Stimulated activated CD4-positive, alpha-beta T cell treated with anti-CD3 and anti-CD28 coated beads, TNF-alpha, amount 100 ng/mL, for 24 hours (primary cell): ENCODE results near the gene OMG.
"Not testable (repeated sequence)": the region's sequence is repeated elsewhere in the genome, so short reads cannot be mapped to it uniquely, and the experiment has no call there.

Experiments used
- DNase-seq, 3 experiments: peaks; one replicate each; pipeline ENCODE4 v3.0.0-alpha.2; 2020; ENCODE audit warnings: low read depth in 3 of 3

The OMG gene

GRCh38 chr17:31297090-31297489, at the start of gene OMG:
TSS of gene OMG (minus strand) at chr17:31297239. CDS start at chr17:31296331, 908 bp downstream.
- no peak for DNase-seq

GRCh38 chr17:31345191-31345747, 48.2 kb upstream of the OMG start:
- not testable (repeated sequence) for DNase-seq

GRCh38 chr17:31339906-31340661, 43.0 kb upstream of the OMG start:
- no peak for DNase-seq

GRCh38 chr17:31329221-31329620, 32.2 kb upstream of the OMG start:
- no peak for DNase-seq

- no peak for DNase-seq
These were observed 31.1 kb upstream of the OMG start for GRCh38 chr17:31328160-31328535.

GRCh38 chr17:31327534-31328159, 30.6 kb upstream of the OMG start:
- DNase-seq = no peak

GRCh38 chr17:31323551-31323950, 26.5 kb upstream of the OMG start:
- no peak for DNase-seq

- DNase-seq = no peak
These were observed 24.9 kb upstream of the OMG start for GRCh38 chr17:31321966-31322365.

GRCh38 chr17:31321481-31321880, 24.4 kb upstream of the OMG start, which contains the start of gene EVI2A:
TSS of gene EVI2A (minus strand) at chr17:31321622. CDS start at chr17:31319013, 2,609 bp downstream.
- peak; percentile 46 to 66 (median 51) for DNase-seq

GRCh38 chr17:31320791-31321190, 23.8 kb upstream of the OMG start:
- DNase-seq = no peak

GRCh38 chr17:31320241-31320640, 23.2 kb upstream of the OMG start:
- no peak for DNase-seq

- DNase-seq = no peak
These were observed 22.0 kb upstream of the OMG start for GRCh38 chr17:31318851-31319661.

- DNase-seq = peak in 2 of 3 experiments; percentile 33 to 46
These were observed 21.3 kb upstream of the OMG start for GRCh38 chr17:31318298-31318801.

GRCh38 chr17:31314782-31315100, 17.7 kb upstream of the OMG start:
- DNase-seq = no peak

GRCh38 chr17:31313982-31314781, 17.1 kb upstream of the OMG start, which contains the start of gene EVI2B:
TSS of gene EVI2B (minus strand) at chr17:31314054. CDS start at chr17:31305609, 8,445 bp downstream.
- no peak for DNase-seq

GRCh38 chr17:31312223-31312622, 15.2 kb upstream of the OMG start:
- DNase-seq = not testable (repeated sequence)

- DNase-seq = no peak
These were observed 14.5 kb upstream of the OMG start for GRCh38 chr17:31311526-31311925.

GRCh38 chr17:31310886-31311285, 13.8 kb upstream of the OMG start:
- DNase-seq = no peak

GRCh38 chr17:31310260-31310659, 13.2 kb upstream of the OMG start:
- DNase-seq = no peak

- DNase-seq = no peak
These were observed 12.5 kb upstream of the OMG start for GRCh38 chr17:31309556-31309955.
